SK-N-SH (cell line): Measurements from ENCODE around the gene DOCK3. TPM values are rescaled to one million over a fixed set of nuclear protein-coding genes. Genes with fewer than 3 reads are reported as not detected.

Experiments used
- CTCF ChIA-PET: fragments of 300-600, 350-600 bp; formaldehyde crosslinking; extraction: SDS; loops from one replicate; lab custom pipeline; 2021; lab: Yijun Ruan, JAX
- POLR2A ChIA-PET: fragments of 350-600 bp; sonication (Branson Sonifier 250); formaldehyde crosslinking; extraction: SDS; loops from one replicate; lab custom pipeline; 2020; ENCODE audit warnings: antibody characterized with exemption, inconsistent platforms; lab: Yijun Ruan, JAX
- DNase-seq: peaks from one replicate; pipeline ENCODE4 v3.0.0; 2012
- H2AFZ ChIP-seq: fragments of 200-600 bp; sonication (generic); 2 replicates; pipeline ENCODE4 v1.8.1; 2016; ENCODE audit warnings: antibody characterized with exemption, mild to moderate bottlenecking, low read depth
- H3F3A ChIP-seq: fragments of 200-600 bp; sonication (generic); replicated peaks from 2 replicates; pipeline ENCODE3; 2016; ENCODE audit warnings: antibody characterized with exemption, mild to moderate bottlenecking; ENCODE audit not compliant: insufficient read depth
- H3K27ac ChIP-seq, 2 experiments: fragments of 200-500 bp in 1 of 2; fragments of 200-600 bp in 1 of 2; sonication (Bioruptor generic) in 1 of 2; sonication (generic), shearing (Covaris generic) in 1 of 2; 2 replicates each; pipeline versions ENCODE4 v1.5.1 to v1.6.1; 2014 to 2016; ENCODE audit warnings: low read depth in 2 of 2, inconsistent platforms in 1 of 2, low read length in 1 of 2, mild to moderate bottlenecking in 1 of 2, mixed read lengths in 1 of 2
- H3K27me3 ChIP-seq: fragments of 200-600 bp; sonication (generic), shearing (Covaris generic); 2 replicates; pipeline ENCODE4 v1.6.1; 2016; ENCODE audit warnings: mixed run types; ENCODE audit not compliant: insufficient read depth
- H3K36me3 ChIP-seq, 2 experiments: fragments of 200-500 bp in 1 of 2; fragments of 200-600 bp in 1 of 2; sonication (Bioruptor generic) in 1 of 2; sonication (generic) in 1 of 2; replicated peaks in 1 of 2; 2 replicates each; pipeline versions ENCODE3 to v1.5.1; 2014 to 2016; ENCODE audit warnings: low read length in 1 of 2, mild to moderate bottlenecking in 1 of 2; ENCODE audit not compliant: insufficient read depth in 2 of 2, control insufficient read depth in 1 of 2
- H3K4me1 ChIP-seq, 2 experiments: fragments of 200-500 bp in 1 of 2; fragments of 200-600 bp in 1 of 2; sonication (Bioruptor generic) in 1 of 2; sonication (generic), shearing (Covaris generic) in 1 of 2; 2 replicates each; pipeline versions ENCODE4 v1.5.1 to v1.6.1; 2014 to 2016; ENCODE audit warnings: low read depth in 1 of 2, low read length in 1 of 2, mixed run types in 1 of 2; ENCODE audit not compliant: insufficient read depth in 2 of 2, control insufficient read depth in 1 of 2
- H3K4me2 ChIP-seq: fragments of 200-600 bp; sonication (generic), shearing (Covaris generic); 2 replicates; pipeline ENCODE4 v1.6.1; 2017; ENCODE audit warnings: mixed run types
- H3K4me3 ChIP-seq, 2 experiments: fragments of 200-500 bp in 1 of 2; fragments of 200-600 bp in 1 of 2; sonication (Bioruptor generic) in 1 of 2; sonication (generic), shearing (Covaris generic) in 1 of 2; 2 replicates each; pipeline versions ENCODE4 v1.5.1 to v1.8.1; 2014 to 2016; ENCODE audit warnings: low read depth in 2 of 2, inconsistent platforms in 1 of 2, low read length in 1 of 2, mild to moderate bottlenecking in 1 of 2, mixed read lengths in 1 of 2, moderate library complexity in 1 of 2
- H3K79me2 ChIP-seq: fragments of 200-600 bp; sonication (generic); 2 replicates; pipeline ENCODE4 v1.8.1; 2017; ENCODE audit warnings: mild to moderate bottlenecking; ENCODE audit not compliant: insufficient read depth
- H3K9ac ChIP-seq: fragments of 200-600 bp; sonication (generic); 2 replicates; pipeline ENCODE4 v1.6.1; 2017; ENCODE audit warnings: mixed run types
- H3K9me2 ChIP-seq: fragments of 200-600 bp; sonication (generic); 2 replicates; pipeline ENCODE4 v1.6.1; 2017; ENCODE audit warnings: mixed run types
- H3K9me3 ChIP-seq: fragments of 200-600 bp; sonication (generic); 2 replicates; pipeline ENCODE4 v1.6.1; 2017; ENCODE audit warnings: mixed run types, mild to moderate bottlenecking, moderate library complexity
- H4K20me1 ChIP-seq: fragments of 200-600 bp; sonication (generic); 2 replicates; pipeline ENCODE4 v1.6.1; 2017; ENCODE audit warnings: mild to moderate bottlenecking, mixed run types; ENCODE audit not compliant: insufficient read depth
- ELF1 ChIP-seq: IDR thresholded peaks from 2 replicates; pipeline ENCODE4 v1.4.0; 2012
- EP300 ChIP-seq, 2 experiments: IDR thresholded peaks; 2 replicates each; pipeline versions ENCODE4 v1.4.0 to v1.6.1; 2012; ENCODE audit warnings: borderline replicate concordance in 1 of 2, low read depth in 1 of 2, low read length in 1 of 2
- EZH2phosphoT487 ChIP-seq: fragments of 200-600 bp; sonication (generic); IDR thresholded peaks from 2 replicates; pipeline ENCODE4 v1.6.1; 2017; ENCODE audit warnings: low read depth, mixed run types, mild to moderate bottlenecking, antibody characterized with exemption, moderate library complexity, borderline replicate concordance
- FOSL2 ChIP-seq: IDR thresholded peaks from 2 replicates; pipeline ENCODE4 v1.4.0; 2012; ENCODE audit warnings: low read depth, mild to moderate bottlenecking, moderate library complexity, borderline replicate concordance
- FOXJ3 ChIP-seq: sonication (generic); formaldehyde crosslinking; IDR thresholded peaks from 2 replicates; pipeline ENCODE4 v1.5.1; 2020; ENCODE audit warnings: mild to moderate bottlenecking, missing genetic modification reagents
- GATA2 ChIP-seq: sonication (generic); formaldehyde crosslinking; IDR thresholded peaks from 2 replicates; pipeline ENCODE4 v1.5.0; 2020; ENCODE audit warnings: mild to moderate bottlenecking, missing genetic modification reagents
- JUND ChIP-seq: IDR thresholded peaks from 2 replicates; pipeline ENCODE4 v1.4.0; 2012
- RAD21 ChIP-seq: IDR thresholded peaks from 2 replicates; pipeline ENCODE4 v1.6.1; 2012; ENCODE audit warnings: mild to moderate bottlenecking, low read length
- RCOR1 ChIP-seq: fragments of 150-350 bp; IDR thresholded peaks from 2 replicates; pipeline ENCODE4 v1.6.1; 2017; ENCODE audit warnings: antibody characterized with exemption, low read length
- RXRA ChIP-seq: IDR thresholded peaks from 2 replicates; pipeline ENCODE4 v1.4.0; 2012; ENCODE audit warnings: low read depth, mild to moderate bottlenecking, borderline replicate concordance
- SMC3 ChIP-seq: IDR thresholded peaks from 2 replicates; pipeline ENCODE4 v1.6.1; 2012; ENCODE audit warnings: low read depth, low read length, improper control_type of control experiment
- TAF1 ChIP-seq: IDR thresholded peaks from 2 replicates; pipeline ENCODE4 v1.6.1; 2012; ENCODE audit warnings: low read depth, mild to moderate bottlenecking, low read length, moderate library complexity, borderline replicate concordance
- TEAD4 ChIP-seq: IDR thresholded peaks from 2 replicates; pipeline ENCODE4 v1.4.0; 2012; ENCODE audit warnings: mild to moderate bottlenecking, borderline replicate concordance; ENCODE audit not compliant: insufficient read depth
- YY1 ChIP-seq: IDR thresholded peaks from 2 replicates; pipeline ENCODE4 v1.4.0; 2012; ENCODE audit warnings: low read depth, mild to moderate bottlenecking
- WGBS: methylation state at CpG from one replicate; pipeline ENCODE4 v1.1.6; 2017; ENCODE audit warnings: low lambda C conversion rate; 5-methylcytosine and 5-hydroxymethylcytosine counted together
- polyA plus RNA-seq, 3 experiments: library from polyadenylated mRNA; depleted of rRNA; stranded (reverse); fragments of >200 nt; gene quantifications; 2 replicates each; pipeline ENCODE4 v1.2.3, GENCODE V29; 2012
- TF ChIP-seq, protein P1 (sequence below): fragments of 150-350 bp; IDR thresholded peaks from 2 replicates; pipeline ENCODE4 v1.6.1; 2016; ENCODE audit warnings: mild to moderate bottlenecking, low read depth, low read length
- TF ChIP-seq, protein P2 (sequence below): IDR thresholded peaks from 2 replicates; pipeline ENCODE4; 2012
- TF ChIP-seq, protein P3 (sequence below): fragments of 200-600 bp; sonication (generic); IDR thresholded peaks from 2 replicates; pipeline ENCODE4 v1.6.1; 2017; ENCODE audit warnings: antibody characterized with exemption, mild to moderate bottlenecking, moderate library complexity

The DOCK3 gene
- polyA plus RNA-seq, 1 of the 3 experiments (the other 2 are of a cell fraction): 0.05 TPM

GRCh38 chr3:50883755-50884154 lies 209.0 kb downstream of the DOCK3 start:
- Histone ChIP-seq H3K9me2 (no peaks in the 10 kb centered on the region), H3K27ac (no peak overlapping the region), H3K27me3 (no peaks in the 10 kb centered on the region)
- TF ChIP-seq, protein P1, sequence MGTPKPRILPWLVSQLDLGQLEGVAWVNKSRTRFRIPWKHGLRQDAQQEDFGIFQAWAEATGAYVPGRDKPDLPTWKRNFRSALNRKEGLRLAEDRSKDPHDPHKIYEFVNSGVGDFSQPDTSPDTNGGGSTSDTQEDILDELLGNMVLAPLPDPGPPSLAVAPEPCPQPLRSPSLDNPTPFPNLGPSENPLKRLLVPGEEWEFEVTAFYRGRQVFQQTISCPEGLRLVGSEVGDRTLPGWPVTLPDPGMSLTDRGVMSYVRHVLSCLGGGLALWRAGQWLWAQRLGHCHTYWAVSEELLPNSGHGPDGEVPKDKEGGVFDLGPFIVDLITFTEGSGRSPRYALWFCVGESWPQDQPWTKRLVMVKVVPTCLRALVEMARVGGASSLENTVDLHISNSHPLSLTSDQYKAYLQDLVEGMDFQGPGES: no peak
- TF ChIP-seq GATA2 (CRISPR knock-in tag): no peak
- no peak for TF ChIP-seq SMC3
- no peak for TF ChIP-seq ELF1
- TF ChIP-seq FOXJ3 (CRISPR knock-in tag): no peak
- TF ChIP-seq, protein P2, sequence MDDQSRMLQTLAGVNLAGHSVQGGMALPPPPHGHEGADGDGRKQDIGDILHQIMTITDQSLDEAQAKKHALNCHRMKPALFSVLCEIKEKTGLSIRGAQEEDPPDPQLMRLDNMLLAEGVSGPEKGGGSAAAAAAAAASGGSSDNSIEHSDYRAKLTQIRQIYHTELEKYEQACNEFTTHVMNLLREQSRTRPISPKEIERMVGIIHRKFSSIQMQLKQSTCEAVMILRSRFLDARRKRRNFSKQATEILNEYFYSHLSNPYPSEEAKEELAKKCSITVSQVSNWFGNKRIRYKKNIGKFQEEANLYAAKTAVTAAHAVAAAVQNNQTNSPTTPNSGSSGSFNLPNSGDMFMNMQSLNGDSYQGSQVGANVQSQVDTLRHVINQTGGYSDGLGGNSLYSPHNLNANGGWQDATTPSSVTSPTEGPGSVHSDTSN: no peak
- TF ChIP-seq RAD21: no peak
- no peak for TF ChIP-seq FOSL2
- no peak for TF ChIP-seq JUND
- TF ChIP-seq TAF1: no peak
- TF ChIP-seq TEAD4: no peak
- TF ChIP-seq EZH2phosphoT487: no peak
- TF ChIP-seq, protein P3, sequence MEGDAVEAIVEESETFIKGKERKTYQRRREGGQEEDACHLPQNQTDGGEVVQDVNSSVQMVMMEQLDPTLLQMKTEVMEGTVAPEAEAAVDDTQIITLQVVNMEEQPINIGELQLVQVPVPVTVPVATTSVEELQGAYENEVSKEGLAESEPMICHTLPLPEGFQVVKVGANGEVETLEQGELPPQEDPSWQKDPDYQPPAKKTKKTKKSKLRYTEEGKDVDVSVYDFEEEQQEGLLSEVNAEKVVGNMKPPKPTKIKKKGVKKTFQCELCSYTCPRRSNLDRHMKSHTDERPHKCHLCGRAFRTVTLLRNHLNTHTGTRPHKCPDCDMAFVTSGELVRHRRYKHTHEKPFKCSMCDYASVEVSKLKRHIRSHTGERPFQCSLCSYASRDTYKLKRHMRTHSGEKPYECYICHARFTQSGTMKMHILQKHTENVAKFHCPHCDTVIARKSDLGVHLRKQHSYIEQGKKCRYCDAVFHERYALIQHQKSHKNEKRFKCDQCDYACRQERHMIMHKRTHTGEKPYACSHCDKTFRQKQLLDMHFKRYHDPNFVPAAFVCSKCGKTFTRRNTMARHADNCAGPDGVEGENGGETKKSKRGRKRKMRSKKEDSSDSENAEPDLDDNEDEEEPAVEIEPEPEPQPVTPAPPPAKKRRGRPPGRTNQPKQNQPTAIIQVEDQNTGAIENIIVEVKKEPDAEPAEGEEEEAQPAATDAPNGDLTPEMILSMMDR: no peak
- no peak for TF ChIP-seq RXRA
- no peak for TF ChIP-seq EP300 (IDR thresholded peaks at IDR 0.05; ENCODE audit: borderline replicate concordance in 1 of 2, low read depth in 1 of 2, low read length in 1 of 2)
- TF ChIP-seq RCOR1: no peak
- no peak for TF ChIP-seq YY1
- TF ChIP-seq, all 33 proteins: peak for 0
- H3K4me1 ChIP-seq: no peaks in the 10 kb centered on the region
- no peaks in the 10 kb centered on the region for H3K36me3 ChIP-seq
- POLR2A ChIA-PET: no interaction called here
- WGBS: 18% methylated on average over 4 of the region's 4 CpGs
- no peaks in the 10 kb centered on the region for H3F3A ChIP-seq
- H2AFZ ChIP-seq: no peak overlapping the region
- H3K4me2 ChIP-seq: no peak overlapping the region
- no peaks in the 10 kb centered on the region for H3K9me3 ChIP-seq
- no peak for DNase-seq
- H3K9ac ChIP-seq: no peak overlapping the region
- no peaks in the 10 kb centered on the region for H3K79me2 ChIP-seq
- no peak overlapping the region for H3K4me3 ChIP-seq
- CTCF ChIA-PET: interaction anchor here (0.6 kb wide), 1 partner anchor 267 kb away, joined by 3 read pairs; no protein-coding TSS in a partner anchor
- no peaks in the 10 kb centered on the region for H4K20me1 ChIP-seq
